Epithelial cell of esophagus (primary cell): ENCODE results near the gene MAP3K10.

Source experiments
- DNase-seq: peaks from one replicate; pipeline ENCODE4 v3.0.0; 2010; ENCODE audit warnings: low read depth
- H3K4me3 ChIP-seq: 2 replicates; pipeline ENCODE4 v1.5.1; 2011; ENCODE audit warnings: mild to moderate bottlenecking, low read length, control low read depth
- TF ChIP-seq, protein P1 (sequence below): IDR thresholded peaks from 2 replicates; pipeline ENCODE4 v1.5.1; 2011; ENCODE audit warnings: low read depth, mild to moderate bottlenecking, low read length, control low read depth, inconsistent platforms; ENCODE audit not compliant: insufficient read depth; ENCODE audit errors: missing control alignments

MAP3K10 gene

GRCh38 chr19:40245506-40246128 is 54.4 kb downstream of the MAP3K10 start:
- DNase-seq, result no peak
- no peak overlapping the region for H3K4me3 ChIP-seq
- TF ChIP-seq, protein P1, sequence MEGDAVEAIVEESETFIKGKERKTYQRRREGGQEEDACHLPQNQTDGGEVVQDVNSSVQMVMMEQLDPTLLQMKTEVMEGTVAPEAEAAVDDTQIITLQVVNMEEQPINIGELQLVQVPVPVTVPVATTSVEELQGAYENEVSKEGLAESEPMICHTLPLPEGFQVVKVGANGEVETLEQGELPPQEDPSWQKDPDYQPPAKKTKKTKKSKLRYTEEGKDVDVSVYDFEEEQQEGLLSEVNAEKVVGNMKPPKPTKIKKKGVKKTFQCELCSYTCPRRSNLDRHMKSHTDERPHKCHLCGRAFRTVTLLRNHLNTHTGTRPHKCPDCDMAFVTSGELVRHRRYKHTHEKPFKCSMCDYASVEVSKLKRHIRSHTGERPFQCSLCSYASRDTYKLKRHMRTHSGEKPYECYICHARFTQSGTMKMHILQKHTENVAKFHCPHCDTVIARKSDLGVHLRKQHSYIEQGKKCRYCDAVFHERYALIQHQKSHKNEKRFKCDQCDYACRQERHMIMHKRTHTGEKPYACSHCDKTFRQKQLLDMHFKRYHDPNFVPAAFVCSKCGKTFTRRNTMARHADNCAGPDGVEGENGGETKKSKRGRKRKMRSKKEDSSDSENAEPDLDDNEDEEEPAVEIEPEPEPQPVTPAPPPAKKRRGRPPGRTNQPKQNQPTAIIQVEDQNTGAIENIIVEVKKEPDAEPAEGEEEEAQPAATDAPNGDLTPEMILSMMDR, result no peak

DNA sequence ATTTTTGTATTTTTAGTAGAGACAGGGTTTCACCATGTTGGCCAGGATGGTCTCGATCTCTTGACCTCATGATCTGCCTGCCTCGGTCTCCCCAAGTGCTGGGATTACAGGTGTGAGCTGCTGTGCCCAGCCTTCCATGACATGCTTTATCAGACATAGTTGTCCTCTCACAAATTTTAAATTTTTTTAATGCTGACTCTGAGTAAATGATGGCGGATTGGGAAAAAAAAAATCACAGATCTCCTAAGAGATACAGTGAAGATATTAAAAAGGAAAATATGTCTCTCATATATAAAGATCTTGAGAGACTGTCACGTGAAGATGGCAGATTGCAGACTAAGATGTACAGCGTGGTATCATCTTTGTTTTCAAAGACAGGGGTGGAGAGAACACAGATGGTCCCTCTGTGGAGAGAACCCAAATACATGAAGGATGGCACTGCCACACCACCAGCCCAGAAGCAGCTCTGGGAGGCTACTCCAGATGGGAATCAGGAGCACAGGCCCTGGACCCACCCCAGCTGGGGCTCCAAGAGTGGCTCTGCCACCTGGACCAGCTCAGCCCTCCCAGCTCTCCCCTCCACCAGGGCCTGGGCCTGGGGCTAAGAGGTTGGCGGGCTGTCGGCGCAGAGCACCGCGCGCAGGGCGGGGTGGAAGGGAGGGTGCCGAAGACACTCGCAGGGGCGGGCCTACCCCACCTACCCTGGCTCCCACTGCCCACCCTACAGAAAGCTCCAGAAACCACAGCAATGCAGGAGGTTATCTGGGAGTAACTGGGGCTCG is 55.3 kb downstream of the MAP3K10 start:
- H3K4me3 ChIP-seq, result no peak overlapping the region
- TF ChIP-seq, protein P1, result no peak
- no peak for DNase-seq

DNA sequence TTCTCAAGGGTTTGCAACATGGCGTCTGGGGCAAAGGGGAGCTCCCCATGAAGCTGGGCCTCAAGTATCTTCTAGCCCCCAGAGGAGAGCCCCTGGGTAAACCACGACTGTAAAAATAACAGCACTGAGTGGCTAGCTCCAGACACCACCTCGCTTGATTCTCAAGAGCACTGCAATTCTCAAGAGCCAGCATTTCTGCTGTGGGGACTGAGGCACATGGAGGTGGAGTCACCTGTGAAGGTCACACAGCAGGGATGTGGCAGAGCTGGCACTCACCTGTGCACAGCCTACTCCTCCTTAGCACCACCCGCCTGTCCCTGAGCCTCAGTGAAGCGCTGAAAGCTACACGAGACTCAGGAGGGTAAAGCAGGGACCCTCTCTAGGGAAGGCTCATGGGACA is 56.0 kb downstream of the MAP3K10 start:
- no peak overlapping the region for H3K4me3 ChIP-seq
- no peak for DNase-seq
- TF ChIP-seq, protein P1, result no peak

DNA sequence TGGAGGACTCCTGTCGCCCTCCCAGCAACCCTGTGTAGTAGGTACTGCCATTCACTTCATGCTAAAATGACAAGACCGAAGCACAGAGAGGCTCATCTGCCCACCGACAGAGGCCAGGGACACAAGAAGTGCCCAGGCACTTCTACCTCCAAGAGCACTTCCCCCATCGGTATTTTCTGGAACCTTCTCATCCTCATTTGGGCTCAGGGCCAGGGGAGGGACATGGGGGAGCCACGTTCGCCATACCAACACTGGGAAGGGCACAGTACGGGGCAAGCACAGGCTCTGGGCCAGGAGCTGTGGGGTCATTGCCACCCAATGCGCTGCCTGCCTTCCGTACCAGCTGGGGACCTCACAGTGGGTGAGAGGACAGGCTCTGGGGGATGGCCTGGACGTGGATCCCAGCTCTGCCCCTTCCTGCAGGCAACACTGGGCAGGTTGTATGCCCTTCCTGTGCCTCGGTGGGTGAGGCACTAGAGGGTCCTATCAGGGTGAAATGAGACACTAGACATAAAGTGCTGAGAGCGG is 56.6 kb downstream of the MAP3K10 start:
- H3K4me3 ChIP-seq, result no peak overlapping the region
- TF ChIP-seq, protein P1, result no peak
- DNase-seq, result no peak

- no peak for DNase-seq
- no peak overlapping the region for H3K4me3 ChIP-seq
- TF ChIP-seq, protein P1, result no peak
Observed at GRCh38 chr19:40249201-40249600, 58.0 kb downstream of the MAP3K10 start.

GRCh38 chr19:40249781-40250180 is 58.6 kb downstream of the MAP3K10 start:
- DNase-seq, result no peak
- TF ChIP-seq, protein P1, result no peak
- H3K4me3 ChIP-seq, result no peak overlapping the region
